GM12878 (cell line): Measurements from ENCODE around the gene KRTAP10-1.

ENCODE experiments used
- CTCF ChIP-seq, 3 experiments: IDR thresholded peaks in 2 of 3; conservative IDR thresholded peaks in 1 of 3; 2 replicates each; pipeline ENCODE4 v1.5.1; 2011; ENCODE audit warnings: low read depth in 3 of 3, low read length in 3 of 3, mild to moderate bottlenecking in 3 of 3, control low read depth in 2 of 3, moderate library complexity in 2 of 3, inconsistent platforms in 1 of 3, mixed read lengths in 1 of 3; ENCODE audit not compliant: control insufficient read depth in 2 of 3, insufficient read depth in 1 of 3; ENCODE audit errors: extremely low read depth in 1 of 3
- ETV6 ChIP-seq, 2 experiments: fragments of 450-650 bp in 1 of 2; IDR thresholded peaks in 1 of 2; conservative IDR thresholded peaks in 1 of 2; 2 replicates each; pipeline ENCODE4 v1.6.1; 2014; ENCODE audit warnings: antibody characterized with exemption in 1 of 2, borderline replicate concordance in 1 of 2, low read depth in 1 of 2, mild to moderate bottlenecking in 1 of 2, moderate library complexity in 1 of 2
- EZH2 ChIP-seq: IDR thresholded peaks from 2 replicates; pipeline ENCODE4 v1.6.1; 2012; ENCODE audit warnings: low read depth, mild to moderate bottlenecking, control low read depth, inconsistent platforms, low read length, borderline replicate concordance; ENCODE audit not compliant: control insufficient read depth
- GATAD2B ChIP-seq: fragments of 450-650 bp; conservative IDR thresholded peaks from 2 replicates; pipeline ENCODE4 v1.6.1; 2017; ENCODE audit warnings: low read depth, mild to moderate bottlenecking, moderate library complexity
- JUND ChIP-seq: IDR thresholded peaks from 2 replicates; pipeline ENCODE4 v1.6.1; 2012; ENCODE audit warnings: low read depth, mild to moderate bottlenecking, low read length, improper control_type of control experiment, moderate library complexity
- POLR2AphosphoS5 ChIP-seq: IDR thresholded peaks from 2 replicates; pipeline ENCODE4 v1.6.1; 2011; ENCODE audit warnings: mild to moderate bottlenecking, low read length, inconsistent platforms
- YY1 ChIP-seq: IDR thresholded peaks from 2 replicates; pipeline ENCODE4 v1.6.1; 2011; ENCODE audit warnings: low read depth, mild to moderate bottlenecking, low read length
- ZBED1 ChIP-seq: IDR thresholded peaks from 2 replicates; pipeline ENCODE4 v1.6.1; 2016; ENCODE audit warnings: borderline replicate concordance
- TF ChIP-seq, protein P1 (sequence below): fragments of 450-650 bp; IDR thresholded peaks from 2 replicates; pipeline ENCODE4 v1.6.1; 2016; ENCODE audit warnings: mild to moderate bottlenecking

- TF ChIP-seq CTCF (IDR thresholded peaks at IDR 0.05 in 2 of 3, conservative IDR thresholded peaks at IDR 0.05 in 1 of 3; ENCODE audit: control insufficient read depth in 2 of 3, extremely low read depth in 1 of 3, insufficient read depth in 1 of 3, low read depth in 3 of 3, low read length in 3 of 3): no peak
- TF ChIP-seq ETV6 (conservative IDR thresholded peaks at IDR 0.05 in 1 of 2, IDR thresholded peaks at IDR 0.05 in 1 of 2; ENCODE audit: borderline replicate concordance in 1 of 2, low read depth in 1 of 2): no peak
- TF ChIP-seq, protein P1, sequence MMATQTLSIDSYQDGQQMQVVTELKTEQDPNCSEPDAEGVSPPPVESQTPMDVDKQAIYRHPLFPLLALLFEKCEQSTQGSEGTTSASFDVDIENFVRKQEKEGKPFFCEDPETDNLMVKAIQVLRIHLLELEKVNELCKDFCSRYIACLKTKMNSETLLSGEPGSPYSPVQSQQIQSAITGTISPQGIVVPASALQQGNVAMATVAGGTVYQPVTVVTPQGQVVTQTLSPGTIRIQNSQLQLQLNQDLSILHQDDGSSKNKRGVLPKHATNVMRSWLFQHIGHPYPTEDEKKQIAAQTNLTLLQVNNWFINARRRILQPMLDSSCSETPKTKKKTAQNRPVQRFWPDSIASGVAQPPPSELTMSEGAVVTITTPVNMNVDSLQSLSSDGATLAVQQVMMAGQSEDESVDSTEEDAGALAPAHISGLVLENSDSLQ: no peak
- TF ChIP-seq JUND: no peak
- no peak for TF ChIP-seq ZBED1
- TF ChIP-seq GATAD2B: no peak
- TF ChIP-seq EZH2: no peak
- TF ChIP-seq YY1: no peak
- TF ChIP-seq POLR2AphosphoS5: no peak
Observed at GRCh38 chr21:44578371-44579055, 38.5 kb upstream of the KRTAP10-1 start.
